B cell (primary cell): ENCODE results near the gene LZTR1. TPM values are rescaled to one million over a fixed set of nuclear protein-coding genes. Genes with fewer than 3 reads are reported as not detected.

Source experiments
- ATAC-seq: fragments of 200-7000 bp; cut with Tn5 transposase; one replicate; pipeline ENCODE4 v1.10.0; 2021; ENCODE audit warnings: low read depth, mild to moderate bottlenecking, moderate number of reproducible peaks, moderate library complexity
- CTCF ChIA-PET: fragments of 350-600 bp; sonication (Branson Sonifier 250); formaldehyde crosslinking; loops from one replicate; lab custom pipeline; 2021; ENCODE audit warnings: antibody characterized with exemption, inconsistent platforms; lab: Charles Lee
- POLR2A ChIA-PET: fragments of 350-600 bp; sonication (Branson Sonifier 250); formaldehyde crosslinking; loops from one replicate; lab custom pipeline; 2021; ENCODE audit warnings: antibody characterized with exemption; lab: Charles Lee
- DNase-seq: peaks from one replicate; pipeline ENCODE4 v3.0.0; 2013
- H2AFZ ChIP-seq: 2 replicates; pipeline ENCODE4 v1.6.1; 2012; ENCODE audit warnings: mild to moderate bottlenecking, low read depth, low read length; ENCODE audit not compliant: insufficient read depth, poor library complexity, severe bottlenecking
- H3K27ac ChIP-seq, 2 donors: 1 replicate in 1 of 2; 2 replicates in 1 of 2; pipeline ENCODE4 v1.5.1; 2012 to 2013; ENCODE audit warnings: low read length in 2 of 2, mild to moderate bottlenecking in 2 of 2, moderate library complexity in 1 of 2
- H3K27me3 ChIP-seq, 4 experiments: fragments of 200-600 bp in 1 of 4; sonication (generic) in 1 of 4; replicated peaks in 1 of 4; 1 replicate in 2 of 4; 2 replicates in 2 of 4; pipeline versions ENCODE4 v1.6.1 to v1.7.0; 2013 to 2016; ENCODE audit warnings: low read length in 3 of 4, mild to moderate bottlenecking in 2 of 4, mixed read lengths in 1 of 4, moderate library complexity in 1 of 4; ENCODE audit not compliant: insufficient read depth in 4 of 4, control insufficient read depth in 3 of 4; ENCODE audit errors: control extremely low read depth in 1 of 4
- H3K36me3 ChIP-seq, 2 experiments: replicated peaks in 1 of 2; 1 replicate in 1 of 2; 2 replicates in 1 of 2; pipeline versions ENCODE4 v1.6.1 to v1.7.1; 2013; ENCODE audit warnings: low read length in 1 of 2; ENCODE audit not compliant: insufficient read depth in 2 of 2, control insufficient read depth in 1 of 2; ENCODE audit errors: control extremely low read depth in 1 of 2, extremely low read depth in 1 of 2
- H3K4me1 ChIP-seq, 2 donors: fragments of 200-600 bp in 1 of 2; sonication (generic) in 1 of 2; 1 replicate in 1 of 2; 2 replicates in 1 of 2; pipeline versions ENCODE4 v1.5.1 to v1.6.1; 2013 to 2017; ENCODE audit warnings: low read length in 2 of 2; ENCODE audit not compliant: control insufficient read depth in 2 of 2, insufficient read depth in 2 of 2
- H3K4me2 ChIP-seq: replicated peaks from 2 replicates; pipeline ENCODE3; 2012; ENCODE audit warnings: mild to moderate bottlenecking, low read depth, low read length; ENCODE audit not compliant: poor library complexity, severe bottlenecking
- H3K4me3 ChIP-seq, 5 experiments: fragments of 200-600 bp in 1 of 5; sonication (generic) in 1 of 5; 1 replicate in 3 of 5; 2 replicates in 2 of 5; pipeline versions ENCODE4 v1.5.1 to v1.7.0; 2011 to 2016; ENCODE audit warnings: low read length in 4 of 5, mild to moderate bottlenecking in 4 of 5, low read depth in 2 of 5, control low read depth in 1 of 5, moderate library complexity in 1 of 5; ENCODE audit not compliant: insufficient read depth in 1 of 5; ENCODE audit errors: control extremely low read depth in 1 of 5, extremely low read depth in 1 of 5
- H3K79me2 ChIP-seq: fragments of 200-600 bp; sonication (generic); one replicate; pipeline ENCODE4 v1.6.0; 2016; ENCODE audit warnings: low read length; ENCODE audit not compliant: control insufficient read depth, insufficient read depth
- H3K9ac ChIP-seq: fragments of 200-600 bp; sonication (generic); 2 replicates; pipeline ENCODE4 v1.6.1; 2017; ENCODE audit warnings: mild to moderate bottlenecking, low read length, moderate library complexity
- H3K9me3 ChIP-seq, 3 donors: one replicate each; pipeline versions ENCODE4 v1.6.1 to v1.7.1; 2013; ENCODE audit warnings: low read length in 2 of 3; ENCODE audit not compliant: control insufficient read depth in 2 of 3, insufficient read depth in 1 of 3; ENCODE audit errors: control extremely low read depth in 1 of 3
- H4K20me1 ChIP-seq: 2 replicates; pipeline ENCODE4 v1.6.0; 2012; ENCODE audit warnings: mild to moderate bottlenecking, low read length; ENCODE audit not compliant: insufficient read depth, control insufficient read depth, poor library complexity, severe bottlenecking
- H3K27ac Mint-ChIP-seq: one replicate; pipeline ENCODE4 v1.8.0; 2021; ENCODE audit warnings: mixed read lengths
- H3K27me3 Mint-ChIP-seq: one replicate; pipeline ENCODE4 v1.8.0; 2021; ENCODE audit warnings: mixed read lengths
- H3K4me1 Mint-ChIP-seq: one replicate; pipeline ENCODE4 v1.8.0; 2021; ENCODE audit warnings: mixed read lengths
- H3K4me3 Mint-ChIP-seq: one replicate; pipeline ENCODE4 v1.8.0; 2021; ENCODE audit warnings: mixed read lengths
- H3K9me3 Mint-ChIP-seq: one replicate; pipeline ENCODE4 v1.8.0; 2022; ENCODE audit warnings: mixed read lengths; ENCODE audit not compliant: insufficient read depth
- CTCF ChIP-seq: fragments of 200-600 bp; IDR thresholded peaks from one replicate; pipeline ENCODE4 v1.8.0; 2022; ENCODE audit warnings: antibody characterized with exemption, mild to moderate bottlenecking
- EZH2 ChIP-seq: IDR thresholded peaks from 2 replicates; pipeline ENCODE4 v1.6.1; 2012; ENCODE audit warnings: borderline replicate concordance, low read depth, mild to moderate bottlenecking, moderate library complexity, low read length; ENCODE audit not compliant: insufficient read depth, poor library complexity, severe bottlenecking
- WGBS: methylation state at CpG from one replicate; pipeline ENCODE4 v1.1.5; 2013; ENCODE audit warnings: missing lambda C conversion rate; ENCODE audit not compliant: insufficient coverage; 5-methylcytosine and 5-hydroxymethylcytosine counted together
- intact Hi-C: fragments of 100-400 bp; cut with micrococcal nuclease; formaldehyde crosslinking; loops from one replicate; pipeline ENCODE4 v1.10.0; 2022
- polyA plus RNA-seq: library from polyadenylated mRNA; depleted of rRNA; stranded (reverse); fragments of >200 nt; gene quantifications from 2 replicates; pipeline ENCODE4 v1.2.3, GENCODE V29; 2012
- total RNA-seq, 2 donors: library from RNA; stranded (reverse); fragments of 120-200 nt in 1 of 2; gene quantifications; 1 replicate in 1 of 2; 2 replicates in 1 of 2; pipeline versions ENCODE4 v1.2.3 to v1.2.4, GENCODE V29; 2013 to 2022

Gene LZTR1
- total and polyA plus RNA-seq, 2 donors (not counting 1 experiment from before 2014, with no cell fraction given): 75.7 to 94.8 TPM

DNA sequence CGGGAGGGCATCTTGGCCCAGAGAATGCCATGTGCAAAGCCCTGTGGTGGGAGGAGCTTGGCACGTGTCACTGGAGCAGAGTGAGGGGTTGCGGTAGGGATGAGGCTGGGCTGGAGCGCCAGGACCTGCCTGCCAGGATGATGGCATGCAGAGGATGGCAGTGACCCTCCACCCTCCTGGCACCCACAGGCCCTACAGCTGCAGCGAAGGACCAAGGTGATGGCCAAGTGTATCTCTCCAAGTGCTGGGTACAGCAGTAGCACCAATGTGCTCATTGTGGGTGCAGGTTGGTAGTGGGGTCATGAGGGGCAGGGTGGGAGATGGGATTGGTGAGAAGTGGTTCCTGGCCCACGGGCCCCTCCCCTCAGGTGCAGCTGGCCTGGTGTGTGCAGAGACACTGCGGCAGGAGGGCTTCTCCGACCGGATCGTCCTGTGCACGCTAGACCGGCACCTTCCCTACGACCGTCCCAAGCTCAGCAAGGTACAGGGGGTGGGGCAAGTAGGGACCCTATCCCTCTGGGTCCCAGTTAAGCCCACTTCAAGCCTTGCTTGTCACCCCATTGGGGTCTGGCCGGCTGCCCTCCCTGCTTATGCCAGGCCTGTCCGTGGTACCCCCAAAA lies 7.7 kb upstream of the LZTR1 start:
- intact Hi-C loops: no loop called here
- no peaks in the 10 kb centered on the region for H3K9me3 Mint-ChIP-seq
- 90% methylated on average over 13 of the region's 16 CpGs for WGBS
- Histone ChIP-seq H3K4me1 (peaks cover 18 to 30% of the 10 kb centered on the region in 2 donors), H3K27me3 (no peaks in the 10 kb centered on the region), H3K4me3 (no peak overlapping the region), H3K36me3 (no peaks in the 10 kb centered on the region), H3K79me2 (no peaks in the 10 kb centered on the region), H3K9ac (no peak overlapping the region), H3K4me2 (no peak overlapping the region), H4K20me1 (no peaks in the 10 kb centered on the region), H2AFZ (no peak overlapping the region), H3K27ac (no peak overlapping the region), H3K9me3 (peaks cover 0 to 20% (median 8%) of the 10 kb centered on the region in 3 donors)
- H3K4me1 Mint-ChIP-seq: peaks cover 26% of the 10 kb centered on the region
- ATAC-seq (no peak), DNase-seq (no peak)
- ChIA-PET CTCF (no interaction called here), POLR2A (no interaction called here)
- H3K27me3 Mint-ChIP-seq: peaks cover 3% of the 10 kb centered on the region
- H3K4me3 Mint-ChIP-seq: no peak overlapping the region
- TF ChIP-seq CTCF (no peak), EZH2 (no peak)
- H3K27ac Mint-ChIP-seq: no peak overlapping the region

- WGBS: 88% methylated on average over 14 of the region's 14 CpGs
- H4K20me1 ChIP-seq: no peaks in the 10 kb centered on the region
- H3K36me3 ChIP-seq: no peaks in the 10 kb centered on the region
- Mint-ChIP-seq H3K4me1 (peaks cover 30% of the 10 kb centered on the region), H3K9me3 (no peaks in the 10 kb centered on the region), H3K27me3 (peaks cover 3% of the 10 kb centered on the region), H3K4me3 (no peak overlapping the region), H3K27ac (peak overlapping the region; percentile 53)
- H3K27me3 ChIP-seq: peaks cover 0 to 3% (median 0%) of the 10 kb centered on the region in 4 experiments
- no peak for ATAC-seq
- H3K27ac ChIP-seq: no peak overlapping the region
- H3K4me1 ChIP-seq: peaks cover 23 to 41% of the 10 kb centered on the region in 2 donors
- ChIA-PET CTCF (interaction anchor here (1.0 kb wide), 1 partner anchor 14 kb away, joined by 5 read pairs; no protein-coding TSS in a partner anchor), POLR2A (interaction anchor here (0.6 kb wide), 1 partner anchor 505 kb away, joined by 5 read pairs; no protein-coding TSS in a partner anchor)
- peaks cover 4% of the 10 kb centered on the region for H3K79me2 ChIP-seq
- TF ChIP-seq EZH2: no peak
- TF ChIP-seq CTCF: no peak
- no peak overlapping the region for H3K4me2 ChIP-seq
- H3K9ac ChIP-seq: no peak overlapping the region
- H2AFZ ChIP-seq: no peak overlapping the region
- H3K9me3 ChIP-seq: peaks cover 0 to 22% (median 8%) of the 10 kb centered on the region in 3 donors
- intact Hi-C loops: no loop called here
- no peak overlapping the region for H3K4me3 ChIP-seq
- DNase-seq: no peak
Measured at GRCh38 chr22:20975541-20976290, 6.4 kb upstream of the LZTR1 start.
